ENCODE results near the gene MVB12B.

MVB12B gene

GRCh38 chr9:126453156-126453963, 126.7 kb downstream of the MVB12B start:
- no peak for DNase-seq (ENCODE audit: low read depth)
- no peak for TF ChIP-seq CTCF (IDR thresholded peaks at IDR 0.05; ENCODE audit: low read depth, low read length, missing control alignments)
- in situ Hi-C loops (cut with HindIII; ENCODE audit: low sequenced_read_pairs): no loop called here
- H3K4me3 ChIP-seq (ENCODE audit: low read depth, low read length): no peak overlapping the region

GRCh38 chr9:126454215-126454614, 127.6 kb downstream of the MVB12B start:
- DNase-seq (ENCODE audit: low read depth): no peak
- no peak for TF ChIP-seq CTCF (IDR thresholded peaks at IDR 0.05; ENCODE audit: low read depth, low read length, missing control alignments)
- in situ Hi-C loops (cut with HindIII; ENCODE audit: low sequenced_read_pairs): no loop called here
- H3K4me3 ChIP-seq (ENCODE audit: low read depth, low read length): no peak overlapping the region

GRCh38 chr9:126454795-126455194, 128.2 kb downstream of the MVB12B start:
- H3K4me3 ChIP-seq (ENCODE audit: low read depth, low read length): no peak overlapping the region
- no peak for TF ChIP-seq CTCF (IDR thresholded peaks at IDR 0.05; ENCODE audit: low read depth, low read length, missing control alignments)
- in situ Hi-C loops (cut with HindIII; ENCODE audit: low sequenced_read_pairs): no loop called here
- no peak for DNase-seq (ENCODE audit: low read depth)

GRCh38 chr9:126456441-126457174, 130.0 kb downstream of the MVB12B start:
- DNase-seq (ENCODE audit: low read depth): no peak
- no peak overlapping the region for H3K4me3 ChIP-seq (ENCODE audit: low read depth, low read length)
- in situ Hi-C loops (cut with HindIII; ENCODE audit: low sequenced_read_pairs): no loop called here
- no peak for TF ChIP-seq CTCF (IDR thresholded peaks at IDR 0.05; ENCODE audit: low read depth, low read length, missing control alignments)

GRCh38 chr9:126457175-126457547, 130.5 kb downstream of the MVB12B start:
- in situ Hi-C loops (cut with HindIII; ENCODE audit: low sequenced_read_pairs): no loop called here
- no peak for TF ChIP-seq CTCF (IDR thresholded peaks at IDR 0.05; ENCODE audit: low read depth, low read length, missing control alignments)
- H3K4me3 ChIP-seq (ENCODE audit: low read depth, low read length): no peak overlapping the region
- DNase-seq (ENCODE audit: low read depth): no peak

GRCh38 chr9:126457890-126458289, 131.3 kb downstream of the MVB12B start:
- H3K4me3 ChIP-seq (ENCODE audit: low read depth, low read length): no peak overlapping the region
- DNase-seq (ENCODE audit: low read depth): no peak
- no peak for TF ChIP-seq CTCF (IDR thresholded peaks at IDR 0.05; ENCODE audit: low read depth, low read length, missing control alignments)
- in situ Hi-C loops (cut with HindIII; ENCODE audit: low sequenced_read_pairs): no loop called here

Data from astrocyte of the cerebellum (primary cell).